Measurements from ENCODE around the gene NRIP3.
"Not testable (repeated sequence)": the region's sequence is repeated elsewhere in the genome, so short reads cannot be mapped to it uniquely, and the experiment has no call there.

Gene NRIP3

GRCh38 chr11:8971924-8972316 is 31.9 kb downstream of the NRIP3 start:
- no peak for DNase-seq (ENCODE audit: low read depth)

DNA sequence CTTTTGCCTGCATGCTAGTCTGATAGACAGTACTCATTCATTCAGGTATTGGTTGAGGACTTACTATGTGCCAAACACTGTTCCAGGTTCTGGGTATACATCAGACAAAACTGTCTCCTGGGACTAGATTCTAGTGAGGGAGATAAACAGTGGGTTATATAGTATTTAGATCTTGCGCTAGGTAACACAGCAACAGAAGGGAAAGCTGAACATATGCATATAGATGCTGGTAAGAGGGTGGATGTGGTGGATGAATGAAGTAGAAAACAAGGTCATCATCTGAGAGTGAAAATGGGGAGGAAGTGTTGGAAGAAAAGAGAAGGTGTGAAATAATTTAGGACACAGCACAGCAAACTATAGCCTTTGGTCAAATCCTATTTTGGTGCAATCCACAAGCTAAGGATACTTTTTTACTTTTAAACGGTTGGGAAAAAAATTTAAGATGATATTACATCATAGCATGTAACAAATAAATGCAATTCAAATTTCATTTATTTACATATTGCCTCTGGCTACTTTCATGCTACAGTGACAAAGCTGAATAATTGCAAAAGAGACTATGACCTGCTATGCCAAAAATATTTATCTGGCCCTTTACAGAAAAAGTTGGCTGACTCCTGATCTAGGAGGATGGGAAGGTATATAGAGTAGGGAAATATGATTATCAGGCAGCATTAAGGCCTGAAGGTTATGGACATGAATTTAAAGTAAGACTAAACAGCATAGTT is 32.4 kb downstream of the NRIP3 start:
- no peak for DNase-seq (ENCODE audit: low read depth)

DNA sequence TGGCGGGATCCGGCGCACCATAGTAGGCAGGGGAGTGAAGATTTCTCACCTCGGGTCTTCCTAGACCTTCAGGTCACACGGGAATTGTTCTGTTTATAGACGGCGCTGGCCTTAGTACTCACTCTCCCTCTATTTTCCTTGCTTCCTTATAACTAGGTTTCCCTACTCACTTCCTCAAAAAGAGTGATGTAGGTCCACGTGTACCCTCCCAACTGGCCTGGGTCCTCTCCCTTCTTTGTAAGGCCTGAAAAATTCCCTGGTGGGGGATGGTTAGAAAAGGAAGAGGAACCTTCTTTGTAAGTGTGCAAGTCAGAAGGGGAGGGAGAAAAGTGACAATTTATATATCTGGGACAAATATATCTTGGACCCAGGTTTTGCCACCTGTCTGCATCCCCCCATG is 36.6 kb downstream of the NRIP3 start:
- DNase-seq (ENCODE audit: low read depth): no peak

DNA sequence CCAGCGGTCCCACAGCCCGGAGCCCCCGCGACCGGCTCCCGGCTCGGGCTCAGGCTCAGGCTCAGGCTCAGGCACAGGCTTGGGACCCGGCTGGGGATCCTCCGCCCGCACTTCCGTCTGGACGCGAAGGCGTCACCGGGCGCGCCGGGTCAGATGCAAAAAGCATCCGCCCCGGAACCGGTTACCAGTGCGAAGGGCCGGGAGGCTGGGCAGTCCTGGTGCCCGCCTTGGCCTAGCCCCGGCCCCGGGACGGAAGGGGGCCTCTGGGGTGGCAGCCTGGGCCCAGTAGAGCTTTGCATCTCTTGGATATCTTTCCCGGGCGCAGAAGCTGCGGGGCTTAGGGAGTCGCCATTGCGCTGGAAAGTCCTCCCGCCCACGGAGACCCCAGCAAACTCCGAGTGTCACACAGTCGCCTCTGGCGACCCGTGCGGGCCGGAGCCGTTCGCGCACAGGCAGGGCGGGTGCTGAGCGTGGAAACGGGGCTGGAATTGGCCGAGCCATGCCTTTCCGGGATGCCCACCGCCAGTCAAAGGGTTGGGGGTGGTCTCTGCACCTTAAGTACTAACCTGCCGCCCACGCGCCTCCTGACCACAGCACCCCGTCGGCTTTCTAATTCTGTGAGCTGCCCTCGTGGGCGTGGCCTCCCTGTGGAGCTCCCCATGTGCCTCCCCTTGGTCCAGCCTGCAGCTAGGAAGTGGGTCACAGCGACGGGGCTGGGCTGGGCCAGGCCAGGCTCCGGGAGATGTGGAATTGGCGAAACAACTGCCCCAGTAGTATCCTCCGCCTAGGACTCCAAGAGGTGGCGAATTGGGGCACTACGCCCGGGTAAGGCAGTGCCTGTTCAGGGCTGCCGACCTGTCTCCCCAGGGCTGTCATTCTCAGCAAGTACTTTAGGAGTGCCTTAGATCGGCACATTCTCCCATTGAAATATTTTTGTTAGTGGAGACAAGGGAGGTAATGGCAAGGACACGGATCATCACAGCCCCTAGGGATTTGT is 39.2 kb downstream of the NRIP3 start, which contains the start of gene TMEM9B:
TMEM9B (minus strand) TSS at position 119 of the 997 bp plus-strand sequence. CDS start 129 bp downstream, outside the sequence.
- DNase-seq (ENCODE audit: low read depth): peak; percentile 63

DNA sequence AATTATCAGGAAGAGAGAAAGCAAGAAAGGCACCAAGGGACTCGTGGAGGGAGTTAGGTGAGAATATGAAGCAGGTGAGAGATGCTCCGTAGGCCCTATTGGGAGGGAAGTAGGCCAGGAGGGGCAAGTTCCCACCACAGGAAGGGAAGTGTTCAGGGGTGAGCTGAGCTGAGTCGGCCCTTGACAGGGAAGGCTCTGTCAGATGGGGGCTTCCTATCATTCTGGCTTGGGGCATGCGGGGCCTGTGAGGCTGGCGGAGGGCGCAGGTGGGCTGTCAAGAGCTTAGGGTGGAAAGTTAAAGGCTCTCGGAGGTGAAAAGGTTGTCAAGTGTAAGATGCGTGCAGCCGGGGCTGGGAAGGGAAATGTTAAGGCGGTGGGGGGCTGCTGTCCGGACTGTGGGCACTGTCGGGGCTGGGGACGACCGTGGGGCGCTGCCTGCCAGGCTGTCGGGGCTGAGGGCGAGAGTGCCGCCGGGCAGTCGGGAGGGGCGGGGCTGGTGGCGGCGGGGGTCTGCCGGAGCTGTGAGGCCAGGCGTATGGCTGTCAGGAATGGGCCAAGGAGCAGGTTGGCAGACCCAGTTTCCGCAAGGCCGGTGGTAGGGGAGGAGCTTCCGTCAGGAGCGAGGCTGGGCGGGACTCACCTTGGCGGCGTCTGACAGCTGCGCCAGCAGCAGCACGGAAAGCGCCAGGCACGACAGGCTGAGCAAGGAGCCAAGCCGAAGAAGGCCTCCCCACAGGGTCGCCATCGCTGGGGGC is 40.1 kb downstream of the NRIP3 start:
- DNase-seq (ENCODE audit: low read depth): peak; percentile 62

- DNase-seq (ENCODE audit: low read depth): no peak
Observed at GRCh38 chr11:8962841-8963240, 41.0 kb downstream of the NRIP3 start.

DNA sequence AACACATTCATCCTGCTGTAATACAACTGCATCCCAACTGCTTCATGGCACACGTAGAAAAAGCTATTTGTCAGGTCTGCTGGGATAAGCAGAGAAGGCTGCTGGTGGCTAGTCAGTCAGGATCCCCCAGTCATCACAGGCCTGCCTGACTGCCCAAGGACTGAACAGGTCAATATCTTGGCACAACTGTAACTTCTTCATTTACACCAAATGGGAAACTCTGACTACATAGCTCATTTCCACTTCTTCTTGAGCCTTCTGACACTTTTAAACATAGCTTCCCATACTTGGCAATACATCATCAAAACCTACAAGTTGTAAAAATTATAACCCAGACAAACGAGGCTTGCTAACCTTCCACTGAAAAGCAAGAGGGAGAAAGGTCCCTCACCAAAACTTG is 42.4 kb downstream of the NRIP3 start:
- no peak for DNase-seq (ENCODE audit: low read depth)

DNA sequence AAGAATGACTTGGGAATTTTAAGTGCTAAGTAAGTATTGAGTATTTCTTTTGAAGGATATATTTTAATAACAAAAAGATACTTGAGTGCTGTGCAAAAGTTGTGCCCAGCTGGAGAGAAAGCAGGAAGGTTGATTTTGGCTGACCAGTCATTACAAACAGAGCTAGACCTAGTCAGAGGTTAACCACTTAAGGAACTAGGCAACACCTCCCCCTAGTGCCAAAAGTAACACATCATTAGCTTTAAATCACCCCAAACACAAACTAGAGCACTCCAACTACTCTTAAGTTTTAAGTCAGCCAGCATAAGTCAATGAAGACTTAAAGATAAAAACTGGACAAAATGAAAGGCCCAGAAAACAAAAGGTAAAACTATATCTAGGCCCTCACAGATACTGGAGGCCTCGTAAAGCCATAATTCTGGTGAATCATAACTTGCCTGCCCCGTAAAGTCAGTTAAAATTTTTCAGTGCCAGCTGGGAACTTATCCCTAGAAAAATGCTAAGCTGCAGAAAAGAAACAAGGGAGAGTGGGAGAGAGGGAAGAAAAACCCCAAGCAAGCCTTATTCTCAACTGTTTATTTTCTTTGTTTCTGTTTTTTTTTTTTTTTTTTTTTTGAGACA is 44.1 kb downstream of the NRIP3 start:
- no peak for DNase-seq (ENCODE audit: low read depth)

DNA sequence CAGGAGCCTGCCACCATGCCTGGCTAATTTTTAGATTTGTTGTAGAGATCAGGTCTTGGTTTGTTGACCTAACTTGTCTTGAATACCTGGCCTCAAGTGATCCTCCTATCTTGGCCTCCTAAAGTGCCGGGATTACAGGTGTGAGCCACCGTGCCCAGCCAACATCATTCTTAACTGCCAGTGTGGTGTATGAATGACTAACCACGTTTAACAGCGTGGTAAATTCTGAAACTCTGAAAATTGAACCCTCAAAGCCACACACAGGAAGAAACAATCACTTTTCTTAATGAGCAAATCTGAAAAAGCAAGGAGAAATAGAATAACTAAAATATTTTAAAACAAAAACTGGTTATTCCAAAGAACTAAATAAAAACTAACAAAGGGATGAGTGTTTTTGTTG is 46.9 kb downstream of the NRIP3 start:
- DNase-seq (ENCODE audit: low read depth): no peak

- DNase-seq (ENCODE audit: low read depth): no peak
Observed at GRCh38 chr11:8948886-8949285, 54.9 kb downstream of the NRIP3 start.

DNA sequence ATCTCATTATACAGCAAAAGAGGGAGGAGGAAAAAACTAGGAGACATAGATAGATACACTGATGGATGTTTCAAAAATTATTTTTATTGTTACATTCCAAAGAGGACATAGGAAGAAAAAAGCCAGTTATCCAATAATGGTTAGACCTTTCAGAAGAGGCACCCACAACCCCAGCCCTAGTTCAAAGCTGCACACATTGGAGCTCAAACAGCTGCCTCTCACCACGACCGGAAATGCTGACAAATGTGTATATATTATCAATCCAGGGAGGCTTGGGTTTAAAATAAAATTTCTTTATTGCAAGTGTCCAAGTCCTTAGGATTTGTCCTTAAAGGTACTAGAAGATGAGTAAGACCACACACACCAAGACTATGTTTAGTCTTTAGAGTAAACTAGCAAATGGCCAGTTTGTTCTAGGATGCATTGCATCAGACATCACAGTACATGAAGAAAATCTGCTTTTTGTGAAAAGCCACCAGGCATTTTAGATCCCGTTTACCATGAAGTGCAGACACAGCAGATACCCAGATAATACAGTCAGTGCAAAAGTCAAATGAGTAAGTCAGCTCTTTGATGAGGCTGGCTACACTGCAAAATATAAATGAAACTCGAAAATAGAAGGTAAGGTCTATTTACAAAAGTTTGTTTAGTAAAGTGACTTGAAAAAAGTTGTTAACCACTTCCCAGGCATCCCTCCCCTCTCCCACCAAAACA is 56.4 kb downstream of the NRIP3 start:
- no peak for DNase-seq (ENCODE audit: low read depth)

DNA sequence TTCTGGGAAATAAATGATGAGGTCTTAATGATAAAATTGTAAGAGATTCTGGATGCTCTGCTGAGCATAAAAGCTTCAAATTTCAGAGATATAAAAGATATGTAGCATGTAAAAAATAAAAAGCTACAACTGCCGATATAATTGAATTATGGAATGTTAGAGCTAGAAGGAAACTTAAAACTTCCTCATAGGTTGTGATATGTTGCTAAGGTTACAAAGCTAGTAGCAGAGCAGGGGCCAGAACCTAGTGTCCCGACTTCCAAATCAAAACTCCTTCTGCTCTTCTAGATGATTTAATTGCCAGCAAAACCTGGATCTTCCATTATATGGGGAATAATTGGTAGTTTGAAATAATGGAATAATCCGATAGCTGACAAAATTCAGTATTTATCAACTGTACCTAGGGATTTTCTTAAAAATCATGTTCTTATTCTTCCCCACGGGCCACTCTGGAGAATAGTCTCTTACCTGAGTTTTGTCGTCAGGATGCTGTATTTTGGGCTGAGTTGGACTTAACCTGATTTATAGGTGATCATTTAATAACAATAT is 61.2 kb downstream of the NRIP3 start, which contains the start of gene ASCL3:
ASCL3 (minus strand) TSS at position 499 of the 549 bp plus-strand sequence. CDS start 4,855 bp downstream, outside the sequence.
- DNase-seq (ENCODE audit: low read depth): no peak

DNA sequence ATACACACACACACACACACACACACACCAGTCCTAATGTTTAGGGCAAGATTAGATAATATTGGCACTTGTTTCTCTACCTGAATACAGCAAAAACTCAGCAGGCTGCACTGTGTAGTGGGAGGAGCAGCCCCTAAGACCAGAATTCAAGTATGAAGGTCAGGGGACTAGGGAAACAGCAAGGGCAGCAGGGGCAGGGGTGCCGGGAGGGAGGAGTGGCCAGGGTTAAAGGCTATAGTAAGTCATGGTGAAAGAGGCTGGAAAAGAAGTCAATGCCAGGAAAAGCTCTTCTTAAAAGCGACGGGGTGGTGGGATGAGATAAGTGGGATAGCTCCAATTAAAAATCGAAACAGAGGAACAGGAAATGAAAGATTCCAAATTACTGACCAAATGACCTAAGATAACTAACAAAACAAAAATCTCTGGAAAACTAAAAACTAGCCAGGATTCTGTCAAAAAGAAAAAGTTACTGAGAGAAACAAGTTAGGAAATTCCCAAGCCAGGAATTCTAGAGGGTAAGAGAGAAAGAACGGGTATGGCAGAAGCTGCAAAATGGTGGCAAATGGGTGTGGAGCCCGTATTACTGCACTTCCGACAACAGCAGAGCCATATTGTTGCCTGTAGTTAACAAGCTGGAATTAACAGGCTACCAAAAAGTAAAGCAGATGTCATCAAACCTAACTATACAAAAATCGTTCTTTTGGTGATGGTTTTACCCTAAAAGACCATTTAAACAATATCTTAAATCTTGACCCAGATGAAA is 62.3 kb downstream of the NRIP3 start:
- DNase-seq (ENCODE audit: low read depth): no peak

DNA sequence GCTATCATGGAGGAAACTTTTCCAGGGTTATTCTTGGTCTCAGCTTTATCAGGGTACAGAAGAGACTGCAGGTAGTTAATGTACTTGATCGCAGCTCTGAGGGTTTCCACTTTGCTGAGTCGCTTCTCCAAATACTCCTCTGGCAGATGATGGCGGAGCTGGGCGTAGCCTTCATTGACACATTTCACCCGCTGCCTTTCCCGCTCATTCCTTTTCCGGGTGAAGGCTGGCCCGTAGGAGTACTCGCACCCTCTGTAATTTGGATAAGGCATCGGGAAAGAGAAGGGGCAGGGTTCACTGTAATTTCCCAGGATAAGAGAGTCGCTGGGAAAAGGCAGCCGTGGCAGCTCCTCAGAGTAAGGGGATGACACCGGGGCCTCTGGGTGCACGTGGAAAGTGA is 66.1 kb downstream of the NRIP3 start:
- no peak for DNase-seq (ENCODE audit: low read depth)

GRCh38 chr11:8937159-8937558 is 66.6 kb downstream of the NRIP3 start:
- DNase-seq (ENCODE audit: low read depth): no peak

DNA sequence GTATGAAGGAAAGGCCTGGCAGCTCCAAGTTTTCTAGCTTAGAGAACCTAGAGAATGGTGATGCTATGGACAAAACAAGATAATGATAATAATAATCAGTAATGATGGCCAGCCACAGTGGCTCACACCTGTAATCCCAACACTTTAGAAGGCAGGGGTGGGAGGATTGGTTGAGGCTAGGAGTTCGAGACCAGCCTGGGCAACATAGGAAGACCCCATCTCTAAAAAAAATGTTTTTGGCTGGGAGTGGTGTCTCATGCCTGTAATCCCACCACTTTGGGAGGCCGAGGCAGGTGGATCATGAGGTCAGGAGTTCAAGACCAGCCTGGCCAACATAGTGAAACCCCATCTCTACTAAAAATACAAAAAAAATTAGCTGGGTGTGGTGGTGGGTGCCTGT is 68.0 kb downstream of the NRIP3 start:
- DNase-seq (ENCODE audit: low read depth): not testable (repeated sequence)

DNA sequence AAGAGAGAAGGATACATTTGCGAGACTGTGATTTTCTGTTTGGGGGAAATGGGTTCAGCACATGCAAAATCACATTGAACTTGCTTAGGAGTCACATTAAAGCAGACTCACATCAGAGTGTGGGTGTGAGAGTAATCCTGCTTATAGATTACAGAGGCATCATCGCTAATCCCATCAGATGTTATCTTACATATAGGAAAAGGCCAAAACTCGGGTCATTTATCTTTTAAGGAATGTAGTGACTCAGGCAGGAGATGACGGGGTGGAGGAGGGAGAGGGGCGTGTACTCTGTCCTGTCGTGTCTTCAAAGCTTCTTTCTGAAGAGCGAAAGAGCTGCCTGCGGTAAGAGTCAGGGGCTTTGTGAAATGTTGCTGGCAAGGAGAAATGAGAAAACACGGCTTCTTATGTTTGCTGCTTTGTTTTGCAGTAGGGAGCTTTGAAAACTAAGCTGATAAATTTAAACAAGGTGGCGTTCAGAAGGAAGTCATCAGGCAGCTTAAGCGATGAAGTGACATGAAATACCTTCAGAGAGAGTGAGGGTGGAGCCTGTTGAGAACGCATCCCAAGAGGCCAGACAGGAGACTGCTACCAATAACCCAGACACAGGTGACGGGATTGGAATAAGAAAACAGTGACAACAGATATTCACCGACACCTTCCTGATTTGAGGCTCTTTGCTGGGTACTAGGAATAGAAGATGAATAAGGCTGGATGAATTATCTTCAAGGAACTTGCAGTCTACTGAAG is 68.9 kb downstream of the NRIP3 start:
- DNase-seq (ENCODE audit: low read depth): no peak

- no peak for DNase-seq (ENCODE audit: low read depth)
Observed at GRCh38 chr11:8933931-8934330, 69.9 kb downstream of the NRIP3 start.

GRCh38 chr11:8932564-8933180 is 71.1 kb downstream of the NRIP3 start, which contains the start of gene C11orf16:
Gene C11orf16, minus strand, starts transcription at chr11:8932947. Its CDS starts 639 bp downstream, at chr11:8932308.
- DNase-seq (ENCODE audit: low read depth): no peak
